NCI-H446 (cell line): Measurements from ENCODE around the gene FCHSD2.

Source experiments
- DNase-seq, 2 experiments: peaks; one replicate each; lab custom pipeline; 2025; lab: John Stamatoyannopoulos, UW

The FCHSD2 gene

DNA sequence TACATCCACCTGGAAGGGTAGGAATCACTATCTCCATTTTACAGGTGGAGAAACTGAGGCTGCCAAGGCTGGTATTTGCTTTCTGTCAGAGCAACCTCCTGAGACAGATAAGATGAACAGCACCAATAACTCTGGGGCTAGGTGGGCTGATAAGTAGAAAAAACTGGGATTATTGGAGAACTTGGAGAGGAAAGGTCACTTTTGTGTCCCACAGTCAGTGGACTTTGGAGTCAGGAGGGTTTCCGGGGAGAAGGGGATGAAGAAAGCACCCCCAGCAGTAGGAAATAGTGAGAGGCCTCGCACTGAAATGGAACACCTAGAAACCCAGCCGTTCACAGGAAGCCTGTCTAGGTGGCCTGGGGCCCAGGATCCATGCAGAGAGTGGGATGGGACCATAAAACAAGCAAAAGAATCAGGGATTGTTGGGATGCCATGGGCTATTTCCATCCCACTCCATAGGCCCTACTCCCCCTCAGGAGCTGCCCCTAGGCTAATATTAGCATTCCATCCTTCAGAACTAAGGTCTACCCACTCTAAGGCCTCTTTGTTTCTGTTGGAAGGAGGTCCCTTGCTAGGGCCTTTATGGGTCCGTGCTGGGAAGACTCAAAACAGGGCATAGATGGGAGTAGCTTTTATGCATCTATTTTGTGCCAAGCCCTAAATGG is 31.0 kb upstream of the FCHSD2 start:
- no peak for DNase-seq

DNA sequence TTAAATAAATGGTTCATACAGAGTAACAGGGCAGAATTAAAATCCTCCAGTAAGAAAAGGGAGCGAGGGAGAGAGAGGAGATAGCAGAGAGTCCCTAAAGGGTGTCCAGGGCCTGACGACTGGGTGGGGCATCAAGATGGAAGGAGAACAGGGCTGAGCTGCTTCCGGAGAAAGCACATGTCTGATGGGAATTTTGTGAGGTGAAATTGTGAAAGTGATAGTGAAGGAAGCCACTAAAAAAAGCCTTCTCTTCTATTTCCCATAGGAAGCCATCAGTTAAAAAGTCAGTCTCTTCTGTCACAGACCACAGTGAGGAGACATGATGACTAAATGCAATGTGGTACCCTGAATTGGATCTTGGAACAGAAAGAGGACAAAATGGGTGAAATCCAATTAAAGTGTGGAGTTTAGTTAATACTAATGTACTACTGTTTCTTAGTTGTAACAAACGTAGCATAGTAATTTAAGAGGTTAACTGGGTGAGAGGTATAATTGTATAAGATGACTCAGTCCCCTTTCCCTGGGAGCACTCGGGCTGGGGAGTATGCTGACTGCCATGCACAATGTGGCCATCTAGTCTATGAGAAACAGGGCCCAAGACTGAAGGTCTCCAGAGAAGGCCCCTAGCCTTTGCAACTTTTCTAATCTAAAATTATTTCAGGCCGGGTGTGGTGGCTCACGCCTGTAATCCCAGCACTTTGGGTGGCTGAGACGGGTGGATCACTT is 29.5 kb upstream of the FCHSD2 start:
- no peak for DNase-seq

DNA sequence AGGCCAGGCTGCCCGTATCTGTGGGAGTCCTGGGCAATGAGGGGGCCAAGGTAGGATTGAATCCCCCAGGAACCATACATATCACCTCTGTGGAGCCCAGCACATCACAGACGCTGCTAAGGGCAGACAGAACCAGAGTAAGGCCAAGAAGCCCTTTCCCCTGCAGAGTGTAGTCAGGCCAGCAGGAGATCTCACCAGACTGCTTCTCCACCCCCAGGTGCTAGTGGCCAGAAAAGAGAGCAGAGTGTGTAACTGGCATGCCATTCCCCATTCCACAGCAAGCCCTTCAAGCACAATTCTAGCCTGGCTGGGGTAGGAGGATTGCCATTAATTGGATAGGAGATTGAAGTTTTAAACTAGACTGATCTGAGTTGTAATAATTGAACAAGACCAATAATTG is 28.0 kb upstream of the FCHSD2 start:
- DNase-seq: no peak

DNA sequence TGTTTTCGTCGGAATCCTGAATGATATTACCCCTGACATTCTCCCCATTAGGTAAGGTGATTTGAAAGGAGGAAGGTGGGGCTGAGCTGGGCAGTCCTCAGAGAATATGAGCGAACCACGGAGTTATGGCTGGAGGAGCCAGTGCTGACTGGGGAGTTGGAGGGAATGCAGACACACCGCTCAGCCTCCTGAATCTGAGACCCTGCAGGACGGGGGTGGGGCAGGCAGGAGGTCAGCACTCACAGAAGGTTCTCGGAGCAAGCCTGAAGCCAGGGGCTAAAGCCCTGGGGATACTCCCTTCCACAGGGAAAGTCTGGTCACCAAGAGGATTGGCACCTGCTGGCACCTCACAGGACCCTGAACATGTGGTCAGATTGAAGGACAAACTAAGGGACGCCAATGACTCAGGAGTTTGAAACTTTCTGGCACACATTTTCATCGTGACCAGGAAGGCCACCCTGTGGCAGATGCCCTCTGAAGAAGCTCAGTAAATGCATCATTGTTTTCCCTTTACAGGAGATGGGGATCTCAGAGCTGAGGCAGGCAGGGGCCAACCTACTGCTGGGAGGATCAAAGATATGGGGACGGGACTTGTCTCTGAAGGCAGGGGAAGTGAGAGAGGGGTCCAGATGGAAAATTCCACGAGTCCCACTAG is 26.9 kb upstream of the FCHSD2 start:
- no peak for DNase-seq

DNA sequence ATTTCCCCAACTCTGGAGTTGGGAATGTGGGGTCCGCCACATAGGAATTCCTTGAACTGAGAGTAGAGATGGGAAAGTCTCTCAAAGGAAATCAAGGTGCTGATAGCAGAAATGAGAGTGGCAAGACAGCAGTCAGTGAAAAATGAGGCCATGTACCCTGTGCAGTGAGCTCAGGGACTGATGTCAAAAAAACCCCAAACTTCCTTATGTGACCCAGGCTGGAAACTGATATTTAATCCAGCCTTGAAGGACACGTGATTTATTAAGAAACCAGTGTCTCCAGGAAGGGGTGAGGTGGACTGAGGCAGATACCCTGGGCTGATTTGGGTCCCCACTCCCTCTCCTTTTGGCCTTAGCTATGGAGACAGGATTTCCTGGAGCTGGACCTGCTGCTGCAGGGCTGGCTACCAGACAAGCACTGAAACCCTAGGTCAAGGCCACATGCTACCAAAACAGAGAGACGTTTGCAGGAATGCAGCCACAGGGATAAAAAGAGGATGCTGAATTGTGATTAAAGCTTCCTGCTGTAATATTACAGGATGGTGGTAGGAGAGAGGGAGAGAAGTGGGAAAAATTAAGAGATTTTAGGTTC is 25.3 kb upstream of the FCHSD2 start:
- no peak for DNase-seq

DNA sequence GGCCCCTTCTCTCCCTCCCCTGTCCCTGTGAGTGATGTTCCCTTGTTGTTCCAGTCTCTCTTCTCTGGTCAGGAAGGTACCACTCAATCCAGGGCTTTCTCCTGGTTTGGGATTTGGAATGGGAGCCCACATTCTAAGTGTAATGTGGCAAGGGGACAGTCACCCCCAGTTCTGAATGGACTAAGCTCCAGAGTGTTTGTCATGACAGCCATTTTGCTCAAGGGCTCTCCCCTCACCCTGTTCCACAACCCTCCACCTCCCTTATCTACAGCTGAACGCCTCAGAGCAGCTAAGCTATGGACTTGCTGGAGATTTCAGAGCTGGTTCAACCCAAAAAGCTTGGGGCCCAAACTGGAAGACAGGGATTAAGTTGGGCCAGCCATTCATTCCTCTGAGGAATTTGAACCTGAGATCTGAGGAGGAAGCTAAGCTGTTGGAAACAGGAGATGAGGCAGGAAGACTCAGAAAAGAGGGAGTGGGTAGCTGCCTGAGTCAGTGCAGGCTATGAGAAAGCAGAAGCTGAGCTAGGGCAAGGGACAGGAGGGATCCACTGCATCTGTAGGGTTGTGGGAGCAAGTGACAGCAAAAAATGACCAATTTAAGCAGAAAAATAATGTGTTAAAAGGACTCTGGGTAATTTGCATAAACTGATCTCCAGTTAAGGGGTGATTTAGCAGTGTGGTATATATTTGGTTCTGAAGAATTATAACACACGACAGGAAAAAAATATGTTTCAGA is 22.9 kb upstream of the FCHSD2 start:
- DNase-seq: no peak

DNA sequence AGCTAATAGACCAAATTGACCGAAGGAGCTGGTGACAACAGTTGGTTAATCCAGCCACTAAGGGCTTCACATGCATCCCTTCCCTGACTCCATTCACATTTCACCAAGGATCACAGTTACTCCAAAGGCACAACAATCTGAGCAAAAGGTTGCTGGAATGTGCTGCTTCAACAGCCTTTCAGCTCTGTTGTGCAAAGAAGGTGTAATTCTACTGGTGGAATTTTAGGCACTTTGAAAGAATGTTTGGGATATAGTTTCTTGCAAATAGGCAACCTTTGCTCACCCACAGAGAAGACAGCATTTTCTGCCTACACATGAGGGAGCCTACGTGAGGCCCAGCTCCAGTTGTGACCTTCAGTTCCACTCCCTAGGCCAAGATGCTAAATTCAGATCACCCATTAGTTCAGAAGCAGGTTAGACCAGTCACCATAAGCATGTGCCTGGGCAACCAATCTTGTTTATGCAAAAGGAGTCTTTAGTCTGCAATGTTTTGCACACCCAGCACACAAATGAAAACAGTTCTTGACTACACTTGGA is 21.6 kb upstream of the FCHSD2 start:
- no peak for DNase-seq

DNA sequence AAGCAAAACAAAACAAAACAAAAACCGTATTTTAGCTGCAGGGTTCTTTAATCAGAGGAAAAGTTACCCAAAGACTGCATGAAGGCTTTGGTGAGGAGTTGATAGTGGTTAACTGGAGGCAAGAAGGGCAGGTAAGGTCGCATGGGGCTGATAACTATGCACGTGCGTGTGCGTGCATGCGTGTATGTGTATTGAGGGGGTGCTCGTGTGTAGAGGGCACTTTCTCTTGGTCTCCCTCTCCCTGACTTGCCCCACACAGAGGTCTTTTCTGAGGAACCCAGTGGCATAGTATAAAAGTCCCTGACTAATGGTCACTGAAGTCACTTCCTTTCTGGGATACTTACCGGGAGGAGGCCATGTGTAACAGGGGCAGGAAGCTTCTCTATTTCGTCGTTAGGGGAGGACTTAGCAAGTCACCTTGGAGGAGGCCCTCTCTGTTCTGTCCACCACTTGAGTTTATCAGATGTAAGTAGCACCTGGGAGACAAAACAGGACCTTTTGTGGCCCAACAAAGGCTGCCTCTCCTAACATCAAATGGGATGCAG is 20.1 kb upstream of the FCHSD2 start:
- no peak for DNase-seq

DNA sequence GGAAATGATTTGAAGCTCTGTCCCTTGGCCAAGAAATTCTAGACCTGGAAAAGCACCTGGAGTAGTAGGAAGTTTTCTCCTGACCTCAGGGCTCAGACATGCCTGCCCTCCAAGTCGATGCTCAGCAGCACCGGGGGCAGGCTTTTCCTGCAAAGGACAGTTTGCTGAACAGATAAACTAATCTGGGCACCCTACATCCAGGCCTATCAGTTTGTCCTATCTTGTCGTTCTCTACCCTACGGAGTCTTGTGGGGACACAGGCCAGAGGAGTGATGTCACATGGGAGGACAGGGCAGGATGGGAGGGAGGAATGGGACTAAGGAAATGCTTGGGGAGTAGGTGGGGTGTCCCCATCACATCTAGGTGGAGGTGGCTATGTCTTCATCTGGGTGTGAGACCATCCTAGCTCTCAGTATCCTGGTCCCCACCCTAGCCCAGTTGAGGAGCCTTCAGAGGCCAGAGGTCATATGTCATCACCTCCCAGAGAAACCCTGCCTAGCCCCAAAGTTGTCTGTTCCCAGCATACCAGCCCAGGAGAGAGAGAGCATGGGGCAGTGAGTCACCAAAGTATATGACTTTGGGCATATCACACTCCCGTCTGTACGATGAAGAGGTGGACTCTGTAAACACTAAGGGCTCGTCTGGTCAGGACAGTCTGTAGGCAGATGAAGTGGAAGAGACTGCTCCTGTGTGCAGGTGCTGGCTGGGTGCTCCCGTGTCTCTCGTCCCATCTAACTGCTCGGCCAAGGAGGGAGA is 18.1 kb upstream of the FCHSD2 start:
- DNase-seq: no peak

DNA sequence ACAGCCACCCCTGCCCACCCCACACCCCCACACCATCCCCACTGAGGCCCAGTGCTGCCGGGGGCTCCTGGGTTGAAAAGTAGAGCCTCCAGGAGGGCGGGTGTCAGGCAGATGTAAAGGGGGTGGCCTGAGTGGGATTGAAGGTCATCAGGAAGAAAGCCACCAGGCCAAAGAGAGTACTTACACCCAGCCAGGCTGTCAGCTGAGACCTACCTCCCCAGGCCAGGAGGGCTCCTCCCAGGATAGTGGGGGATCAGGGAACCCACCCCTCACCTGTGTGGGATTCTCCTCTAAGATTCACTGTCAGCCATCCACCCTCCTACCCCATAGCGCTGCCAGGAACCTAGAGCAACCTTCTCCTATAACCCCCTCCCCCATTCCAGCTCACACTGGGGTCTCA is 17.2 kb upstream of the FCHSD2 start:
- no peak for DNase-seq

DNA sequence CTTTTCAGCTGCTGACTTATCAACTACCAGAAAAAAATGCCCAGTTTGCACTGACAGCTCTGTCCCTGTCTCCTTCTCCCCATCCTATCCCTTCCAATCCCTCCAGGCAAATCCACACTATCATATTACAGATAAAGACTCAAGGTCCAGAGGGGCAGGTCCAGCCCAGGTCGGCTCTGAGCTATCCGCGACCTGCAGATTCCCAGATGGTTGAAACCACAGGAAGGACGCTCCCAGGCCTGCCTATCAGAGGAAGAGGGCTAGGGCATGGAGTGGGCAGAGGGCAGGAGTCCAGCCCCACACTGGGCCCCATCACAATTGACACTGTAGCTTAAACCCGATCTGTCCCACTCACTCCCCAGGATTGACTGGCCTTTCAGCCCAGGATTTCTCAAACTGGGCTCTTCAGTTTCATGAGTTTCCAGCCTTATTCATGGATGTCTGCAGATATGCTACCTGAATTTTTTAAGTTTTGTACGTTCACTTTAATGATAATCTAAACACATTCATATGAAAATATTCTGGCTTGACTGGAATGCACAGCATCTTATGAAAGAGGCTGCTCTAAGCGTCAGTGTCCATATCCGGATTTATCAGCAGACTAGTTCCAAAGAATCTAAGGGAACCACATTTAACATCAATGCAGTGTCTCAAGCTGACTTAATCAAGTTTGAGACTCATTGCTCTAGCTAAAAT is 16.4 kb upstream of the FCHSD2 start:
- DNase-seq: no peak

DNA sequence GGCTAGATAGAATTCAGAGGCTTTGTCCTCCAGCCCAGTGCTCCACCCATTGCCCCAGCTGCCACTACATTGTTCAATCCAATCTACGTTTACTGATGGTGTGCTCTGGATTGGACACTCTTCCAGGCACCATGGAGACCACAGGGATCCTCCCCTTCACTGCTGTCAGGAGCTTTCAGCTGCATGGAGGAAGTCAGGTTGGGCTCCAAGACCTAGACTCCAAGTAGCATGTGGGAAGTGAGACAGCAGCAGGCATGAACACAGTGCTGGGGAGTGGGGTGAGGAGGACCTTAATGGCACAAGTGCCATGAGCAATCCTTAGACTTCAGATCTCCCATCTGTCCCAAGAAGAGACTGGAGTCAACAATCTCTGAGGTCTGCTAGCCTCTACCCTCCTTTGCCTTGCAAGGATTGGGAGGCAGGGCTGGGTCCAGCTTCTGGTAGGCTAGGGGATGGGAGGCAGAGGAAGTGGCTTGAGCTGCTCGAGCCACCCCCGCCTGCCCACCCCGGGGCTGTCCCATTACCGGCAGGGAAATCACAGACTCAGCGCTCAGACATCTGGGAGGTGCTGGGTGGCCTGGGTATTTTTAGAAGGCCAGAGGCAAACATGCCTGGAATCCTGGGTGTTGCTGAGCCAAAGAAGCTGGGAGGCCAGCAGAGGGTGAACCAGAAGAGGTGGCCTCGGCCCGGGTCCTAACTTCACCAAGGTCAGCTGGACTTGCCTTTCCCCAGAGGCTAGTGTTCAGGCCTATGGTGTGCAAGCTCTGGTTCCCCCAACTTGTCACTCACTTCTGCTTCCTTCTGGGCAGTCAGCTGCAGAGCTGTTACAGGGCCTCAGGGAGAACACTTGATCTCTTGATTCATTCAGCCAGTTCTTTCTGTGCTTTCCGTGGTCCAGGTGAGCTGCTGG is 15.2 kb upstream of the FCHSD2 start:
- no peak for DNase-seq

DNA sequence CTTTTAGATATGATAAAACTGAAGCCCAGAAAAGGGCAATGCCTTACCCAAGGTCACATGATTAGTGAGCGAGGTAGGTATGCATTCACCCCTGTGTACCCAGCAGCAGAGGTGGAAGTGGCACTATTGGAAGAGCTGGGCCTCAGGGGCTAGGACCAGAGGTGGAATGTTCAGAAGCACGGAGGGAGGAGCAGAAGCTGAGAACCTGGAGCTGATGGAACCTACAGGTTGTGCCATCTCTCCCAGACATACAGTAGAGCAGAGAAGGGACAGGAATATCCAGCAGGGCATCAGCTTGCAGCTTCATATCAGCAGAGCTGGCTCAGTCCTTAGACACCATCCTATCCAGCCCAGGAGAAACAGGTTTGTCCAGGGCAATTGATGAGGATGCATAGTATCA is 14.6 kb upstream of the FCHSD2 start:
- no peak for DNase-seq

DNA sequence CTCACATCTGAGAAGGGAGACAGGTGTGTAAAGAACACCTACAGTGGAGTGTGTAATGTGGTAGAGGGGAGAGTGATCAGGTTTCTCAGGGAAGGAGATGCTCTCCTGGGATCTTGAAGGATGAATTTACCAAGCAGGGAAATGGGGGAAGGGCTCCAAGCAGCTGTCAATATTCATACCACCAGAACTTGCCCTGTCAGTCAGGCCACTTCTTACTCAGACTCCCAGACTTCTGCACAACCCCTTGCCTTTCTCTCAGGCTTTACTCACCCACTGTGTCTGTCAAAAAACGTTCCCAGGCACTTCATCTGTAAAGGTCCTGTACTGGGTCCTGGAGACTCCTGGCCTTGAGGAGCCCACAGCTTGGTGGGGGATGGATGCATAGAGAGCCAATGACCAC is 14.0 kb upstream of the FCHSD2 start:
- DNase-seq: no peak

DNA sequence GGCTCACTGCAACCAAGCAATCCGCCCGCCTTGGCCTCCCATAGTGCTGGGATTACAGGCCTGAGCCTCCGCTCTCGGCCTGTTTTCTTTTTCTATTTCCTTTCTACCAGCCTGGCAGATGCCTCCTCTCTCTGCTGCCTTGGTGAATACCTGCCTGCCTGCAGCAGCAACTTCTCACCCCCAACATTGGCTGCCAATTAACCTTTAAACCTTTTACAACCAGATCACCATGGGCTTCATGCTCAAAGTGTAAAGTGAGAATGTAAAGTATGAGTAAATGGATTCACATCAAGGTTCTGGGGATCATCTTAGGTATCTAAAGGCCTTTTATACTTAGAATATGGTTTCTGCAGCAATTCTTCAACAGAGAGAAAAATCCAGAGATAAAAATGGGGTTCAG is 13.0 kb upstream of the FCHSD2 start:
- DNase-seq: no peak

DNA sequence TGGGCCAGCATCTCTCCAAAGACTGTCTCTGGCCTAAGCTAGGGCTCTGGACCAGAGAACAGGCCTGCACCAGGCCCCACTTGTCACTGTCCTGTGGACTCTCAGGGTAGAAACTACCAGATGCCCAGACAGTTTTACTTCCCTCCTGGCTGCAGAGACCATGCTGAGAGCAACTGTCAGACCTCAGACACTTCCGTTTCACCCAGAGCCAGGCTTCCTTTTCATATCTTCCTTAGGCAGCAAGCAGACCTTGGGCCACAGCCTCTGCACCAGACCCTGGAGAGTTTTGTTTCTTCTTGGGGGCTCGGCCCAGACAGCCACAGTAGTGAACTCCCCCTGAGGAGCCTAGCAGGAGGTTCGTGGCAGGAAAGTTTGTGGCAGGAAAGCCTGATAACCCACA is 12.1 kb upstream of the FCHSD2 start:
- DNase-seq: no peak

DNA sequence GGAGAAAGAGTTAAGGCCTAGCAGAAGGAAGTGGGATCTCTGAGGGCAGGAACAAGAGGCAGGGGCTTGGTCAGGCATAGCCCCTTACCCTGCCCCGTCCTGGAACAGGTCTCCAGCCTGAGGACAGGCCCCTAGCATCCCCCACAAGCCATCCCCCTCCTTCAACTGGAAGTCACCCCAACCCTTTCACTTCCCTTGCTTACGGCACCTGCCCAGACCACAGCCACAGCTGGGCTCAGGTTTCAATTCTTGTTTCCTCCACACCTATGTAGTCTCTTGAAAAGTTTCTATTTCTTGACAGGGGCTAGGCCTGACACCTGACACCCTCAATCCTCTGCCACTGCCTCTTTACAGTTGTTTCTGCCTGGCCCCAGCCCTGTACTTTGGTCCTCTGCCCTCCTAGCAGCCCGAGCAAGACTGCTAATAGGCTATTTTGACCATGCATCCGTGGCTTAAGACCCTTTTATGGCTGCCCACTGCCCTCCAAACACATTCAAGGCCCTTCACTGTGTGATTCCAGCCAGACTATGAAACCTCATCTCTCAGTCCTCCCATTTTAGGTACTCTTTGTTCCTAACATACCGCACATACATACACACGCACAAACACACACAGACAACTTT is 10.9 kb upstream of the FCHSD2 start:
- DNase-seq: no peak

DNA sequence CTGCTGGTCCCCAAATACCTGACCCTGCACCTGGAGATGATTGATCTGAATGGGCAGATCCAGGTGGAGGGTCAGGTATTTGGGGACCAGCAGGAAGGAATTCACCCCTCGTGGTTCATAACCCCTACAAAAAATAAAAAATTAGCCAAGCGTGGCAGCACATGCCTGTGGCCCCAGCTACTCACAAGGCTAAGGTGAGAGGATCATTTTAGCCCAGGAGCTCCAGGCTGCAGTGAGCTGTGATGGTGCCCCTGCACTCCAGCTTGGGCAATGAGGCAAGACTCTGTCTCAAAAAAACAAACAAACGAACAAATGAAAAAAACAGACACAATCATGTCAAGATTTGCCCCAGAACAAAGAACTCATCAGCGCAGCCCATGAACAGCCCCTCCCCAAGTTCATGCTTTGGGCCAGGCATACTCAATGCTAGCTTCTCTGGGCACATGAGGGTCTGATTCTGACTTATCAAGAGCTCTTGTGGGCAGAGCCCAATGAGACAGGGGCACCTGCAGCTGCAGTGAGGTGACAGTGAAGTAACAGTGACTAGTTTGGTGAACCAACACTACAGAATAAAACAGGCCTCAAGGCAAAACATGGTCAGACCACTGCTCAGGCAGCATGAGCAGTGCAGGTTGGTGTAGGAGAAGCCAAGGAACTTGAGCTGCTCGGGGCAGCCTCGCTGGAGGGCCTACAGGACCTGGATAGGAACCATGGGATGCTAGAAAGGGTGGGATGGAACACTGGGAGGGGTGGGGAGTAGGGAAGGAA is 10.2 kb upstream of the FCHSD2 start:
- no peak for DNase-seq
